SH-SY5Y (cell line): Measurements from ENCODE around the gene CFAP161.

ENCODE experiments used
- GATA2 ChIP-seq: IDR thresholded peaks from 2 replicates; pipeline ENCODE4 v1.6.1; 2011; ENCODE audit warnings: mild to moderate bottlenecking, low read depth, low read length
- GATA3 ChIP-seq: IDR thresholded peaks from 2 replicates; pipeline ENCODE4 v1.6.1; 2011; ENCODE audit warnings: low read depth, mild to moderate bottlenecking, low read length, moderate library complexity

CFAP161 gene

DNA sequence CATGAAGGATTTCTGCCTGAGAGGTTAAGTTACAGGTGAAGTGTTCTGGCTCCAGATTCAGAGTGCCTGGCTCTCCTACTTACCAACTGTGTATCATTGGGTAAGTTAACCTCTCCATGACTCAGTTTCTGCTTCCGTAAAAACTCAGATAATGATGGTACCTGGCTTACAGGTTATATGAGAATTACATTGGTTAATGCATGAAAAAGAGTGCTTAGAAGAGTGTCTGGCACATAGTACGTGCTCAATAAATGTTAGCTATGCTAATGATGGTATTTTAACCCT lies 23.8 kb downstream of the CFAP161 start:
- no peak for TF ChIP-seq GATA2
- no peak for TF ChIP-seq GATA3

DNA sequence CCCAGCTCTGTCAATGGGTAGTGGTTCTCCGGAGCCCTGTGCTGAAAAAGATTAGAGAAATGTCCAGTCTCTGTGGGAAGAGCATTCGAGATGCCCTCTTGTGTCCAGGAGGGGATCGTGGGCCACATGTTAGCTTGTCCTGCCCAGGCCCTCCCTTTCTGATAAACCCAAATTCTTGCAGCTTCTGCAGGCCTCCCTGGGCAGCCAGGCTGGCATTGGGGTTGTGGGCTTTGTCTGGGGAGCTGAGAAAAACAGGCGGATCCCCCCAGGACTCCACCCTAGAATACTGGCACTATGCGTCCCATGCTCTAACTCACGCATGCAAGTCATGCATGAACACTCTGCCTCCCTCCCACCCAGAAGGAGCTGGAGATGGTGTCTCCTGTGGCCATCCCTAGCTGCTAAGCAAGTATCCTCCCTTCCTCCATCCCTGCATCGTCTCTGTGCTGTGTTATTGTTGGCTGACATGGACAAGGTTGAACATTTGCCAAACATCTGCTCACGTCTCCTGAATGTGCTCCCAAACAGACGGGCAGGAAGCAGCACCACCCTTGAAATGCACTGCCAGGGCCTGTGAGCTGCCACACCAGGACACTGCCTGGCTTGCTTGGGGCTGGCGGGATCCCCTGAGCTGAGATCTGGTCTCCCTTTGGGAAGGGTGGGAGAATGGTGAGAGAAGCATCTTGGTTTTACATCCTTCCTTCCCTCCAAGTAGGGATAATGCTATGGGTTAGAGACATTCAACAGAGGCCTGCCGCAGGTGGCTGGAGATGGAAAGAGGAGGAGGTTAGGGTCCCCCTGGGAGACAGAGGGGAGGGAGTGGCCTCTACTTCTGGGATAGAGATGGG lies 26.5 kb downstream of the CFAP161 start:
- TF ChIP-seq GATA3 (no peak), GATA2 (no peak)

DNA sequence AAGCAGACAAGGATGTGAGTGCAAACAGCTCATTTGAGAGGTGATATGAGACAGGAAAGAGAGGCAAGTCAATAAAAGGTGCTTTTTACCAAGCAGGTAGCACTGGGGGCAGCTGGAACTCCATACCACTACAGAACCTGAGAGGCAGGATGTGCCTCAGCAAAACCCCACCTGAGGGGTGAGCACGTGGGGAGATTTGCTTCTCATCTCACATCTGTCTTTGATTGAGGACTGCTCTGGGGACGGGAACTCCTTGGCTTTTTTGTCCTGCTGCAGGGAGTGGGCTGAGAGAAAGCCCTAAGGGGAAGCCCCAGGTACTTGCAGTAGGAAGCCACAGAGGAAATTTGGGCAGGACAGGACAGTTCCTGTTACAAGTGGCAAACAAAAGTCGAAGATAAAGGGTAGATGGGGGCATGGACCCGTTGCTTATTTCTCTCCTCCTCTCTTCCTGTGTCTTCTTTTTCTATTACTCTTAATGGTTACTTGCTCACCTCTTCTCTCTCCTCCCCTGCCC lies 27.1 kb downstream of the CFAP161 start:
- TF ChIP-seq GATA3 (no peak), GATA2 (no peak)

DNA sequence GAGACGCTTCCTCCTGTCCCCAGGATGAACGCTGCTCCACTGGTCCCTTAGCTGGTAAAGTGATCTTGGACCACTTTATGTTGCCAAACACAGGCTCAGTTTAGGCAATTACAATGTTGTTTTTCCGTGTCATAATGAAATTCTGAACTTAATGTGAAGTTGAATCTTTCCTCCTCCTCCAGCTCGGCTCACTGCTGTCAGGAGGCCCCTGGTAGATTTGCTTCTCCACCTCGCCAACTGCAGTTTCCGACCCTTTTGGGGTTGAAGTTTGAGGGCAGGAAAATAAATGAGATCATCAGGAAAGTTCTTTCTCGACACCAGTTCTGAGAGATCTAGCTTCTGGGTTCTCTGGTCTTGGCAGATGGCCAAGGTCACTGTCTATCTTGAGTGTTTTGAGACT lies 27.8 kb downstream of the CFAP161 start:
- TF ChIP-seq GATA2 (no peak), GATA3 (no peak)

DNA sequence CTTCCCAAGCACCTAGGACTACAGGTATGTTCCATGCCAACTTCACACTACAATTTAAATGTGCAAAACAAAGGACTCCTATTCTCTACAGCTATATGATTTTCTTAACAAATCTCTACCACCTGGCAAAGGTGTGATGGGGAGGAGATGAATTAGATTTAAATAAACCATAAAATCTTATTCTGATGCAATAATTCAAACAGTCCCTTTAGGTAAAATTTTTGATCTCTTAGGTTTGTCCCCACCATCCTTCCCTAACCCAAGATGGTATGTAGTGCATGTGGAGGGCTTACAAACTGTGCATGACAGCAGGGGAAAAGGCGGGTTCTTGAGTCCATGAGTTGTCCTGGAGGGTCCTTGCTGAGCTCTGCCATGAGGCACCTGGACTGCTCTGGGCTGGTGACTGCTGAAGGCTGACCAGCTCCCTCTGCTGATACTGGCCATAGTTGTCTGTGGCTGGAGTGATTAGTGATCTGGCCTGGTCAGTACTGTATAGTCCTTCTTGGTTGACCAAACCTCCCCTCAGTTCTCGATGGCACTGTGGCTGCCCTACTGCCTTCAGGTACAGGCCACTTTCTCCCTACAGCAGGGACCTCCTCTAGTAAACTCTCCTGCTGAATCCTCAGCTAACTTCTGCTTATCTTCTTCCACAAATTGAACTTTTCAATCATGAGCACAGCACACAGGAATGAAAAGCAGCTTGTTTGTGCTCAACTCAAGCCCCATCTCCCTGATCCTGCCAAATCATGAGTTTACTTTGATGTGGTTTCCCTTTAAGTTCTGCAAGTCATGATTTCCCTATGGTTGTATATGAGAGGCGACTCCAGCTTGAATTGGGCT lies 30.1 kb downstream of the CFAP161 start:
- TF ChIP-seq GATA3 (no peak), GATA2 (no peak)

DNA sequence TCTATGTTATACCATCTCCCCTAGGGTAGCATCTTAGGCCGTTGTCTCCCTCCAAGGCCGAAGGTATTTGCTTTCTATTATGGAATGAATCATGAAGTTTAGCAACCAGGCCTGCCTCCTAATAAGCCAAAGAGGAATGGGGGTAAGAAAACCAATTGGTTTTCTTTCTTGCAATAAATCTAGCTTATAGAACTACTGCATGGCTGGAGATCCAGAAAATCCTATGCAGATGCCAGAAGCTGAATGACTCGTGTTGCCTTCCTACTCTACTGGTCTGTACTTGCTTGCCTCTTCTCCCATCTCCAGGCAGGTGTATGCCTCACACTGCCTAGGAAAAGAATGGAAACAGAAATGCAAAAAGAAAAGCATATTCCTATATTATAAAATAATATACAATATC lies 31.5 kb downstream of the CFAP161 start:
- no peak for TF ChIP-seq GATA2
- no peak for TF ChIP-seq GATA3

DNA sequence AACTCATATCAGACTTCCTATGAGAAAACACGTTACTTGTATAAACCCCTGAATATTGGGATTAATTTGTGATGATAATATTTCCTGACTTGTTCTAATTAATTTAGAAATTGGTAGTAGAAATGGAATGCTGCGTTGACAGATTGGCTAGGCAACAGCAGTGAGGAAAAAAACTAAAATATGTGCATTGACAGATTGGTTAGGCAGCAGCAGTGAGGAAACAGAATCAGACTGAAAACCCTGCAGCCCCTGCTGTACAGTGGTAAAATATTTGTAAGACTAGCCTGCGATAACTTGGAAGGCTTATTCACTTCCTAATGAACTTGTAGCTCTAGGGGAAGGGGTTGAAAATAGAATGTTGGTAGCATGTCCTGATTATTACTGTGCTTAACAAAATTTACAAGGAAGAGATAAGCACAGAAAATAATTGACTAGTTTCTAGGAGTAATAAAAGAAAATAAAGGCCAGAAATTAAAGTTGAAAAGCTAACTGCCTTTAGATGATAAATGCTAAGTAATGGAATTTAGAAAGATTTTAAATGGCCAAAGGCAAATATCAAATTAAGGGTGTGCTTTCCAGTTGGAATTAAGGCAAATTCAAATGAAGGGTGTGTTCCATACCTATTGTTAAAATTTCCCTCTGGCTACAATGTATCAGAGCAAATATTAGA lies 32.7 kb downstream of the CFAP161 start:
- no peak for TF ChIP-seq GATA2
- no peak for TF ChIP-seq GATA3

DNA sequence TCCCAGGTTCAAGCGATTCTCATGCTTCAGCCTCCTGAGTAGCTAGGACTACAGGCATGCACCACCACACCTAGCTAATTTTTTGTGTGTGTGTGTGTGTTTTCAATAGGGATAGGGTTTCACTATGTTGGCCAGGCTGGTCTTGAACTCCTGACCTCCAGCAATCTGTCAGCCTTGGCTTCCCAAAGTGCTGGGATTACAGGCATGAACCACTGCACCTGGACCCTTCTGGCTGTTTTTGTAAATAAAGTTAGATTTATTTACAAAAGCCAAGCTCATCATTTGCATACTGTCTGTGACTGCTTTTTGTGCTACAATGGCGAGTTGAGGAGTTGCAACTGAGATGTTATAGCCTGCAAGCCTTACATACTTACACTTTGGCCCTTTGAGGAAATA lies 34.1 kb downstream of the CFAP161 start:
- TF ChIP-seq GATA3: no peak
- TF ChIP-seq GATA2: no peak

DNA sequence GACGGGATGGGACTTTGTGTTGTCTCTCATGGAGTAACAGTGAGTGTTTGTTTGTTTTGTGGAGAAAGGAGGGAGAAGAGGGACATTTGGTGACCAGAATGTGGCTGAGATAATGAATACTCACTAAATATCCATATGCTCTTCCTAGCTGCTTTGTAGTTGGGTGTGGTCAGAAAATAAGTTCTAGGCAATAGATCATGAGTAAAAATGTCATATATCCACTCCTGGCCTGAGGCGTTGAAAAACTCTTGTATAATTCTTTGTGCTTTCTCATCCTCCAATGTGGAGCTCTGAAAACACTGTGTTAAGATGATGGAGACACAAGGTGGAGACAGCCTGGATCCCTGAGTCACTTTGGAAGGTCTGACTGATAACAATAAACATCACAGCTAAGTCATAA lies 34.6 kb downstream of the CFAP161 start:
- TF ChIP-seq GATA3: no peak
- TF ChIP-seq GATA2: no peak

DNA sequence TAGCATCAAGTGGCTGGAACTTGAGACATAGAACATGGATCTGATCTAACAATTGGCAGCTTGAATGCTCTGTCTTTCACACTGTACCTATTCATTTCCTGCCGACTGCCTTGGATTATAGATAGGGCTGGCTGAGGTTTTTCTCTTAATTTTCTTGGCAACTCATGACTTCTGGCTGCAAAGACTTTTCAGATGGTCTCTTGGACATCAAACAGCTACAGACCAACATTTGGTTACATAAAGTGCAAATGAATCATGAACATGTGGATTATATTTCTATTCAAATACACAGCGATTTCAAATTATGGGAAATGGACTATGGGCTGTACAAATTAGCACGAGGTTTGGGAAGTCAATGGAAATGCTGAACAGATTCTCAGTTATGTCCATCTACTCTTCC lies 36.4 kb downstream of the CFAP161 start:
- TF ChIP-seq GATA3 (no peak), GATA2 (no peak)

DNA sequence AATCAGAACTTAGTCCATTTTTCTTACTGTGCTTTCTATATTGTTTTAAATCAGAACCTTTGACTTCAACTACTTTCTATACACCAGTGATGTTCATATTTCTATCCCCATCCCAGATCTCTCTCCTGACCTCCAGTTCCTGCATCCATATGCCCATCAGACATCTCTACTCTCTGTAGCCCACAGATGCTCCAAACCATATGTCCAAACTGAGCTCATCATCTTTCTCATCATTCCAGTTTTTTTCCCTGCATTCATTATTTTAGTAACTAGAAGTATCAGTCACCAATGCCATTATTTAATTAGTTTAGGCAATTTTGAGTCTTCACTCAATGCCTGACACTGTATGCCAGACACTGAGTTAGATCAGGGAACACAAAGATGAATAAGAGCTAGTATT lies 37.2 kb downstream of the CFAP161 start:
- no peak for TF ChIP-seq GATA3
- no peak for TF ChIP-seq GATA2

DNA sequence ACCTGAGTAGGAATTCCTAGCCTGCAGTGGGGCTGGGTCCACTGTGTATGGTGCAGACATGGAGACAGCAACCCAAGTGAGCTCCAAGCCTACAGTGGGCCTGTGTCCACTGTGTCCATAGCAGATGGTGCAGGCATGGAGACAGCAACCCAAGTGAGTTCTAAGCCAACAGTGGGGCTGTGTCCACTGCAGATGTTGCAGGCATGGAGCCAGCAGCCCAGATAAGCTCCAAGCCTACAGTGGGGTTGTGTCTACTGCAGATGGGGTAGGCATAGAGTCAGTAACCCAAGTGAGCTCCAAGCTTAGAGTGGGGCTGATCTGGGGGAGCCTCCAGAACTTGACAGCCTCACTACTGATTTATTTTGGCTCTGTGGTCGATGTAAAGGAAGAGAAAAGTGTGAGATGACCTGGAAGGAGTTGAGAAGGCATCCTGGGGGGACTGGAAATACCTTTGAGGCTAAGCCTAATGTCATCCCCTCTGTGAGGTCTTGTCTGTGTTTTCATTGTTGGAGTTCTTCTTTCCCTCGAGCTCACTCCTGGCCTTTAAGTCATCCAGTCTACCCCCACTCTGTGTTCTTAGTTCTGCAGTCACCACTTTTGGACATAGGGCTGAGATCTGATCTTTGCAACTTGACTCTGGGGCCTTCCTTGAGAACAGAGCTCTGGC lies 40.2 kb downstream of the CFAP161 start:
- TF ChIP-seq GATA2 (no peak), GATA3 (no peak)

DNA sequence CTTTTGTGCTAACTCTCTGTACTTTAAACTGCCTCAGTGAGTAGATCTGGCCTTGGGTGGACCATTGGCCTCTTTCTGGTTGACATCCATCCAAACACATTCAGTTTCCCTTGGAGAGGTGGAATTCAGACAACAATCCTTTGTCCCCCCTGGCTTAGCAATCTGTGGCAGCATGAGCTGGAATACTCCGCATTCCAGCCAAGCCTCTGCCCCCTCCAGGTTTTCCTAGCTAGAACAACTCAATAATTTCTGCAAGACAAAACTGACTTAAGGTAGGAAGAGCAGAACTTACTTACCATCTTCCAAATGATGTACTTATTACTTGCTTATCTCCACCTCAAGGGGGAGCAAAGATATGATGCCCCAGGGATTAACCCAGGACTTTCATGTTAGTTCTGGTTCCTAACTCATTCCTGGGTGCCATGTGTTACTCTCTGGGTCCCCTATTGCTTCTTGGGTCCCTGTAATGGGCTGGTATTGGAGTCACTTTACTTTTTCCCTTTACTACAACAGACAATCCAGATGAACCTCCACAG lies 40.8 kb downstream of the CFAP161 start:
- TF ChIP-seq GATA3: no peak
- no peak for TF ChIP-seq GATA2

DNA sequence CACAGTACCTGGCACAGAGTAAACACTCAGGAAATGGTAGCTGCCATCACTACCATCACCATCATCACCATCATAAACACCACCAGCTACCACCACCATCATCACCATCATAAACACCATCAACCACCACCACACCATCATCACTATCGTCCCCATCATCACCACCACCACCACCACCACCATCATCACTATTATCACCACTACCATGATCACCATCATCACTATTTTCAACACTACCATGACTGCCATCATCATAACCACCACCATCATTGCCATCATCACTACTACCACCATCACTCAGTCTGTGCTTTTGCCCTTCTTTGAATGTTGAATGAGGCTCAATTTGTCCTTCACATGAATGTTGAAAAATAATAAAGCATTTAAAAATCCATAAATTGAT lies 41.4 kb downstream of the CFAP161 start:
- TF ChIP-seq GATA2: no peak
- no peak for TF ChIP-seq GATA3
